Ovary (tissue), 3 donors: ENCODE measurements around the gene IBA57.

Experiments
- CTCF ChIP-seq, 3 donors: fragments of 450-650 bp in 2 of 3; fragments of 200-600 bp in 1 of 3; IDR thresholded peaks; one replicate each; pipeline versions ENCODE4 v1.5.1 to v1.8.0; 2016 to 2022; ENCODE audit warnings: antibody characterized with exemption in 3 of 3, mild to moderate bottlenecking in 1 of 3
- POLR2A ChIP-seq: fragments of 450-650 bp; IDR thresholded peaks from one replicate; pipeline ENCODE4 v1.6.1; 2017; ENCODE audit warnings: antibody characterized with exemption, mild to moderate bottlenecking, moderate library complexity
- donor health status: DM: no; HTN: no; CAD: no.

DNA sequence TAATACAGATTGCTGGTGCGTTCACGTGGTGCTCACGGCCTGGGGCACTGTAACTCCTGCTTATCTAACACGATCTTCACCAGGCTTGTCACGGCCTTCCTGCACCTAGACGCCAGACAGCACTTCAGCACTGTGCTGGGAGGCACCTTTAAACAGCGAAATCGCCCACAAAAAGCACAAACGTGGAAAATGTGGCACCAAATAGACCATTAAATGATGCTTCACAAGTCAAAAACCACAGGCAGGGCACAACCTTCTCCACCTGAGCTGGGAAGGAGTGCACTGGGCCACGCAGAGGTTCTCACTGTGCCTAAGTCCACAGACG, 20.0 kb downstream of the IBA57 start:
- TF ChIP-seq CTCF (IDR thresholded peaks at IDR 0.05) = no peak
- no peak for TF ChIP-seq POLR2A
